ENCODE measurements around the gene PDE4D. TPM values are rescaled to one million over a fixed set of nuclear protein-coding genes. Genes with fewer than 3 reads are reported as not detected.
"Not testable (repeated sequence)": the region's sequence is repeated elsewhere in the genome, so short reads cannot be mapped to it uniquely, and the experiment has no call there.

Gene PDE4D
- polyA plus RNA-seq, 4 donors, result 20.9 to 26.9 (median 24.2) TPM

DNA sequence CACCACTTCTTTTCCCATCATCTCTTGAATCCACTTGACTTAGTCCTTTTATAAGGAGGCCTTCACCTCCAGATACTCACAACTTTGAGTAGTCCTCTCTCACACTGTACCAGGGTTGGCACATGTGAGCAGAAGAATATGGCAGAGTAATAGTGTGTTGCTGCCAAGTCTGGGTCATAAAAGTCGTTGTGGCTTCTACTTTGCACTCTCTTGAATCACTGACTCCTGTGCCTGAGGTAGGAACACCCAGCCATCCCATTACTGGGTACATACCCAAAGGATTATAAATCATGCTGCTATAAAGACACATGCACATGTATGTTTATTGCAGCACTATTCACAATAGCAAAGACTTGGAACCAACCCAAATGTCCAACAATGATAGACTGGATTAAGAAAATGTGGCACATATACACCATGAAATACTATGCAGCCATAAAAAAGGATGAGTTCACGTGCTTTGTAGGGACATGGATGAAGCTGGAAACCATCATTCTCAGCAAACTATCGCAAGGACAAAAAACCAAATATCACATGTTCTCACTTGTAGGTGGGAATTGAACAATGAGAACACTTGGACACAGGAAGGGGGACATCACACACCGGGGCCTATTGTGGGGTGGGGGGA is 145.4 kb downstream of the PDE4D start:
- not testable (repeated sequence) for DNase-seq (ENCODE audit: low read depth in 4 of 4, low spot score in 3 of 4)

GRCh38 chr5:59746241-59746765 is 147.2 kb downstream of the PDE4D start:
- DNase-seq (ENCODE audit: low read depth in 4 of 4, low spot score in 3 of 4), result no peak

DNA sequence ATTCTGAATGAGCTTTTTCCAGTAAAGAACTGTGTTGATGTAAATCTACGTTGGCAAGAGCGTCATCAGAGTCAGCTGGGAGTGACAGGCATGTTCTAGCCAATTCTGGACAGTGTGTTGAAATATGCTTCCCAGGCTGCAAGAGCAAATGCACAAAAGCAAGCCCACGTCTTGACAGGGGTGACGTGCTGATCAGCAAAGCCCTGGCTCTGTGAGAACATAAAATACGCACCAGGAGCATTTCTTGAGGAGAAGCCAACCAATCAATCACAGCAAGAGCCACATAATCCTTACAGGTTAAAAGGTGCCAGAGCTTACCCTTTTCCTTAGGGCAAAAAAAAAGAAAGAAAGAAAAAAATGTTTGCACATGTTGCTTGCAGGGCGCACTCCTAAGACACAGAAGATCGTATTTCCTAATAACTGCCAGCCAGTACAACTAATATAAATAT is 148.1 kb downstream of the PDE4D start:
- no peak for DNase-seq (ENCODE audit: low read depth in 4 of 4, low spot score in 3 of 4)

DNA sequence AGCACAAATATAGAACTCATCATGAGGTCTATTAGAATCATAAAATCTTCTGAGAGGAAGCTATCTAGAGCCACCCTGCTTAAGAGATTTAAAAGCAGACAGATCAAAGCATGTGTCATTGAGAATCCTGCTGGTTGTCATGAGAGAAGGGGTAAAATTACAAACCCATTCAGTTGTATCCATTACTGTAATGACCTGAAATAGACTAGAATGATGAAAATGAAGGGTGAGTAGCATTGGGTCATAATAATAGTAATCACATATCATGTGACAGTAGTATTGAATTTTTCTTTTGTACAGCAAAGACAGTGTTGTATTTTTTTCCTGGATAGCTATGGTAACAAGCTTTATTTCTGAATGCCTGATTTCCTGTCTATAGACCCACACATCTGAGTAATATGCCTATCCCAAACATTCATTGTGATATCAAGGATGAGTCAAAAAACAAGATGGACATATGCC is 149.0 kb downstream of the PDE4D start:
- no peak for DNase-seq (ENCODE audit: low read depth in 4 of 4, low spot score in 3 of 4)

GRCh38 chr5:59741599-59741998 is 151.9 kb downstream of the PDE4D start:
- DNase-seq (ENCODE audit: low read depth in 4 of 4, low spot score in 3 of 4), result no peak

- DNase-seq (ENCODE audit: low read depth in 4 of 4, low spot score in 3 of 4), result no peak
Observed at GRCh38 chr5:59738024-59738423, 155.5 kb downstream of the PDE4D start.

GRCh38 chr5:59732806-59733205 is 160.7 kb downstream of the PDE4D start:
- DNase-seq (ENCODE audit: low read depth in 4 of 4, low spot score in 3 of 4), result no peak

GRCh38 chr5:59732301-59732700 is 161.2 kb downstream of the PDE4D start:
- DNase-seq (ENCODE audit: low read depth in 4 of 4, low spot score in 3 of 4), result no peak

GRCh38 chr5:59731809-59732208 is 161.7 kb downstream of the PDE4D start:
- DNase-seq (ENCODE audit: low read depth in 4 of 4, low spot score in 3 of 4), result no peak

DNA sequence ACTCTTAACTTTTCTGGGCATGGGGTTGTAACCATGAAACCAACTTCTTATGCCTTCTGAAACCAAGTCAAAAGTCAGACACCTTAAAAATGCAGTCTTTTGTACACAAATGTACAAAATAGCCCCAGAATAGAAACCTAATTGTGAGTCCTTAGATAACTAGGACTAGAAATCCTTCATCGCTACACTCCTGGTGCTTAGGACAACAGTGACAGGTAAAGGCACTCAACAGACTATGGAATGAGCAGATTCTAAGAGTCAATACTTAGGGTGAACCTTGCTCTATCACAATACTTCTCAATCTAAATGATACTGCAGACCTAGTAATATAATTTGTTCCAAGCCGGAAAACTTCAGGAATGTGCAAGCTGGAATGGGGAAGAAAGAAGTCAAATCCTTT is 163.7 kb downstream of the PDE4D start:
- no peak for DNase-seq (ENCODE audit: low read depth in 4 of 4, low spot score in 3 of 4)

GRCh38 chr5:59729357-59729756 is 164.2 kb downstream of the PDE4D start:
- DNase-seq (ENCODE audit: low read depth in 4 of 4, low spot score in 3 of 4), result no peak

- DNase-seq (ENCODE audit: low read depth in 4 of 4, low spot score in 3 of 4), result no peak
Observed at GRCh38 chr5:59728356-59728755, 165.2 kb downstream of the PDE4D start.

GRCh38 chr5:59727186-59727585 is 166.3 kb downstream of the PDE4D start:
- DNase-seq (ENCODE audit: low read depth in 4 of 4, low spot score in 3 of 4), result no peak

DNA sequence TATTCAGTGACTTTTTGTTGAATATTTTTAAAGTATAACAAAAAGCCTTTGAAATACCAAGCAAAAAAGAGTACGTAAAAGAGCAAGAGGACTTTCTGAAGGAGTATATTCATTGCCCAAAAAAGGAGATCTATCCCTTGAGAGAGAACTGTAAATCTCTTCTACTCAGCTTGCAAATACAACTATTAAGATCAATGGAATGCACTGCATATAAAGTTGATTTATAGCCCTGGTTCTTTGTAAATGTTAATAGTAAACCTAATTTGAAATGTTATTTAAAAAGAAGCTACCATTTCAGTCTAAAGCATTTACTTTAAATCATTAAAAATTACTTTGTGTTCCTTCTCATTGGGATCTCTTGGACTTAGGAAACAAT is 168.1 kb downstream of the PDE4D start:
- DNase-seq (ENCODE audit: low read depth in 4 of 4, low spot score in 3 of 4), result peak in 3 of 4 donors; percentile 36 to 51 (median 41)

DNA sequence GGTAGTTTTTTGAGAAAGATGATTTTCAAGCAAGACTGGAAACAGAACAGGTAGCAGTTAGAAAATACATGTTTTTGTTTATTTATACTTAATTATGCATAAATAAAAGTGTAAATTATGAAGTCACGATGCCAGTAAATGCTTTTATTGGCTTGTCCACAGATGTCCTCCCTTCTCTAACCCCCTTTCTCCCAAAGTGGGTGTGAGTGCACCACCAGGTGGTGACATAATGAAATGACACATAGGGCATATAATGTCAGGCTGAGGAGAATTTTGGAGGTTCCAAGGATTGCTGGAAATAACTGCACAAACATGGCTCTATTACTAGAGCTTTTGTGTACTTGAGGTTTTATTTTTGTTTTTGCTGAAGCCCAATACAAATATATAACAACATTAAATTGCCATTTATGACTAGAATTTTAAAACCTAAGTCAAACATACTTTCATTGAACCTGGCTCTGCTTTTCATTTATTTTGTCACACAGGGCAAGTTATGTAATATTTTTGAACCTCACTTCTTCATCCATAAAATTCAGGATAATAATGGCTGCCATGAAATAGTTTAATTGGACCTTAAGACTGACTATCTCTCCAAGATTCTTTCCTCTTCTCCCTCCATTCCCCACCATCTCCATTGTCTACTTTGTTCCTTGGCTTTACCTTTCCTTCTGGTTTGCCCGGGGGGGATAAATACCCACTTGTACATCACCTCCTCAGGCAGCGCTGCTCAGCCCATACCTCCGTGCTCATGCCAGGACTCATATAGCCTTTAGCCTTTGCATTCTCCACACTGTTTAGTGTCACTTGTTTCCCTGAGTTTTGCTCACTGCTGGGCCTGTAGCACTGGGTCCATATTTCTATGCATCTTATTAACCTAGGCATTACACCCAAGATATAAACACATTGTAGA is 168.8 kb downstream of the PDE4D start:
- DNase-seq (ENCODE audit: low read depth in 4 of 4, low spot score in 3 of 4), result no peak

DNA sequence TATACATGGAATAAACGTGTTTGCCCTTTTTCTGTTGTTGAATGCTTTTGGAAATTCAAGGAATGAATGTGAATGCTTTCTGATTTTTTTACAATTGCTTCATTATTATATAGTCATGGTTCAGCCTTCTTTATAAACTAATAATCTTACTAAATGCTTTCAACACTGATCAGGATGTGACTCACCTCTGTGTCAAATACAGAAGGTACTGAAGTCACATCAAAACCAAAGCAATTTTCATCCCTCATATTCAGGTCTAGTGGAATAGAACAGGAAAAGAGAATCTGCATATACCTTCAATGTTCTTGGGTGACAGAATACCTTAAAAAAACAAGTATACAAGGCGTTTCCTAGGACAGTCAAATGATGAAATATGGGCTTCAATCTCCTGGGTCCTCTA is 170.7 kb downstream of the PDE4D start:
- DNase-seq (ENCODE audit: low read depth in 4 of 4, low spot score in 3 of 4), result no peak

DNA sequence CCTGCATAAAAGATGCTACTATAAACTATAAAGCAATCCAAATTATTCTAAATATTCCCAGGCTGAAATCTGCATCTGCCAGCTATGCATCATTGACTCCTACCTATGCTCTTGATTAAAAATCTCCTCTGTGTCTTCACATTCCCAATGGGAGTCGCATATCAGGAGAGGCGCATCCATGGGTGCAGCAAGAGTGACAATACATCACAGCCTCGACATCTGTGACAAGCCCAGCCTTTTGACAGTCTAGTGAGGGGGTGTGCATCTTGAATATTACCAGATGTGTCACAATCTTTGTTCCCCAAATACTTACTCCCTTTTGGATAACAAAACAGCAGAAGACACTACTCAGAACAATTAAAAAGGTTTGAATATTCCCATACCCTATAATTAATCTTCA is 171.8 kb downstream of the PDE4D start:
- no peak for DNase-seq (ENCODE audit: low read depth in 4 of 4, low spot score in 3 of 4)

DNA sequence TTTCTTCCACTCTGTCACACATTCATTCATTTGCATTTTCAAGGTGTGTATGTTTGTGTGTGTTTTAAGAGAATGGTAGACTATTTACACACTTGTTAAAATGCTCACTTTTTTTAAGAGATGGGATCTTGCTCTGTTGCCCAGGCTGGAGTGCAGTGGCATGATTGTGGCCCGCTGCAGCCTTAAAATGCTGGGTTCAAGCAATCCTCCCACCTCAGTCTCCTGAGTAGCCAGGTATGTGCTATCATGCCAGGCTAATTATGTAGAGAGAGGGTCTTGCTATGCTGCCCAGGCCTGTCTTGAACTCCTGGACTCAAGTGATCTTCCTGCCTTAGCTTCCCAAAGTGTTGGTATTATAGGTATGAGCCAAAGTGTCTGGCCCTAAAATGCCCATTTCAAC is 173.5 kb downstream of the PDE4D start:
- DNase-seq (ENCODE audit: low read depth in 4 of 4, low spot score in 3 of 4), result no peak

DNA sequence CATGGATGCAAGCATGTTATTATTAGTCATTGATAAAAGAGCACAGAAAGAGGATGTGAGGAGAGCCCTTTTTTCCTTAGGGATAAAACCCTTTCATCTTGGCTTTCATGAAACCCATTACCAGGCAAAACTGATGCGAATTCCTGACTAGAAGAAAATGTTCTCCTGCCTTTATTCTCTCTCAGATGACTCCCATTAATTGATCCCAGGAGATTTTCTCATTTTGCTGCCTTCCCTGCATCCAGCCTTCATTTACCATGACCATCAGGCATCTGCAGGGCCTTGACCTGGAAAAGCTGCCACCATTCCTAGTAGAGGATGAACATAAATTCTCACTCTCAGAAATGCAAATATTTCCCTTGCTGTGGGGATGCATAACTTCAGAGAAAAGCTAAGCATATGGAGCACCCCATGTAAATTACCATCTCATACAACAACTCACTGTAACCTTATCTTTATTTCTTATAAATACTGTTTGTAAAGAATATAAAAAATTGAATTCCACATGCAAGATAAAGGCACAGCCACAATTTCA is 176.5 kb downstream of the PDE4D start:
- no peak for DNase-seq (ENCODE audit: low read depth in 4 of 4, low spot score in 3 of 4)

DNA sequence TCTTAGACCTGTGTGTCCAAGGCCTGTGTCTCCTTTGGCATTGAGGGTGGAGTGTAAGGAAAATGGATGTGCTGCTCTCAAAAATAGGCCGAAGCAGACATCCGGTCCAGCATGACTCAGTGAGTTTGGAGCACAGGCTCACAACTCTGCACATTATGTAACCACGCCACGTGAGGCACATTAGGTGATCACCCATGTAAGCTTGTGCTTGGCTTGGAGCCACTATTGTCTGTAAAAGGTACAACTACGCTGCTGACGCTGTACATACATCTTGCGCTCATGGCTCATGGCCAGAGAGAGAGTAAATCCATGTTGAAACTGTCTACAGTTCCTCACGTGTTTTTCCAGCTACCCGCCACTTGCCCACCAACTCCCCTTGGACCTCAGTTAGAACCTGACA is 177.5 kb downstream of the PDE4D start:
- DNase-seq (ENCODE audit: low read depth in 4 of 4, low spot score in 3 of 4), result no peak

DNA sequence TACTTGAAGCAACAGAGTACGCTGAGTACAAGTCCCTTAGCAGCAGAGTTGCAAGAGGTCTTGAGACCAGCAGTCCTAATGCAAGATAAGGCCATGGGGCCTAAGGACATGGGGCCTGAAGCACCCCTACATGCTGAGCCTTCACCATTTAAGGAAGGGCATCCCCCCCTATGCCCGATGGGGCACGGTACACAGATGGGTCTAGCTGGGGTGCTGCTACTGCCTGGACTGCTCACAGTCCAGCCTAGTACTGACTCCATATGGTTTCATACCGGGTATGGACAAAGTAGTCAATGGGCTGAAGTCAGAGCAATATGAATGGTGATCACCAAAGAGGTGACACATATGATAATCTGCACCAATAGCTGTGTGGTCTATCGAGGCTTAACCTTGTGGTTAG is 178.3 kb downstream of the PDE4D start:
- no peak for DNase-seq (ENCODE audit: low read depth in 4 of 4, low spot score in 3 of 4)

GRCh38 chr5:59713498-59713844 is 180.1 kb downstream of the PDE4D start:
- DNase-seq (ENCODE audit: low read depth in 4 of 4, low spot score in 3 of 4), result no peak
